Transverse colon (tissue), 4 donors: Measurements from ENCODE around the gene HS3ST3A1.

ENCODE experiments used
- CTCF ChIP-seq, 5 experiments: fragments of 200-600 bp in 3 of 5; fragments of 450-650 bp in 2 of 5; sonication (generic) in 3 of 5; IDR thresholded peaks; 1 replicate in 2 of 5; 2 replicates in 3 of 5; pipeline ENCODE4 v1.5.1; 2016 to 2017; ENCODE audit warnings: antibody characterized with exemption in 5 of 5, inconsistent platforms in 3 of 5, mild to moderate bottlenecking in 2 of 5, moderate library complexity in 1 of 5
- EP300 ChIP-seq: sonication (generic); formaldehyde crosslinking; IDR thresholded peaks from one replicate; pipeline ENCODE4 v1.6.1; 2017; ENCODE audit warnings: antibody characterized with exemption, low read depth
- POLR2AphosphoS5 ChIP-seq, 3 donors: sonication (generic); formaldehyde crosslinking; IDR thresholded peaks; one replicate each; pipeline ENCODE4 v1.6.1; 2016; ENCODE audit warnings: antibody characterized with exemption in 3 of 3

- no peak for TF ChIP-seq CTCF (IDR thresholded peaks at IDR 0.05)
- no peak for TF ChIP-seq EP300
- no peak for TF ChIP-seq POLR2AphosphoS5 (IDR thresholded peaks at IDR 0.05)
Observed at GRCh38 chr17:13523164-13523563, 78.6 kb downstream of the HS3ST3A1 start.
